BLaER1 (cell line): ENCODE measurements around the gene TM4SF20.
A peak's percentile ranks its signal among the peaks of the same experiment; 100 is the strongest.

Experiments used
- H3K27ac ChIP-seq: shearing (Covaris generic); formaldehyde crosslinking; 2 replicates; pipeline ENCODE4 v1.8.1; 2022
- H3K27me3 ChIP-seq: shearing (Covaris generic); formaldehyde crosslinking; 2 replicates; pipeline ENCODE4 v1.8.1; 2022
- H3K36me3 ChIP-seq: shearing (Covaris generic); formaldehyde crosslinking; 2 replicates; pipeline ENCODE4 v1.8.1; 2022
- H3K4me1 ChIP-seq: shearing (Covaris generic); formaldehyde crosslinking; 2 replicates; pipeline ENCODE4 v1.8.1; 2022
- H3K4me2 ChIP-seq: shearing (Covaris generic); formaldehyde crosslinking; 2 replicates; pipeline ENCODE4 v1.8.1; 2022
- H3K4me3 ChIP-seq: shearing (Covaris generic); formaldehyde crosslinking; 2 replicates; pipeline ENCODE4 v1.8.1; 2022
- H3K9ac ChIP-seq: shearing (Covaris generic); formaldehyde crosslinking; 2 replicates; pipeline ENCODE4 v1.8.1; 2022
- H3K9me3 ChIP-seq: shearing (Covaris generic); formaldehyde crosslinking; 2 replicates; pipeline ENCODE4 v1.8.1; 2022
- H4K20me1 ChIP-seq: shearing (Covaris generic); formaldehyde crosslinking; 2 replicates; pipeline ENCODE4 v1.8.1; 2022
- Cebpa-rat ChIP-seq: shearing (Covaris generic); IDR thresholded peaks from 2 replicates; pipeline ENCODE4 v1.8.1; 2022

TM4SF20 gene

GRCh38 chr2:227379095-227379494 is at the start of gene TM4SF20:
TSS of gene TM4SF20 (minus strand) at chr2:227379306. CDS start at chr2:227379268, 38 bp downstream.
- Histone ChIP-seq H3K27ac (no peak within 1 kb of the TSS), H3K9ac (no peak within 1 kb of the TSS), H3K9me3 (no peaks in the 10 kb centered on the region), H4K20me1 (no peaks in the 10 kb centered on the region), H3K27me3 (no peaks in the 10 kb centered on the region), H3K4me2 (no peak within 1 kb of the TSS), H3K4me1 (peaks cover 6% of the 10 kb centered on the region), H3K36me3 (no peaks in the 10 kb centered on the region), H3K4me3 (no peak within 1 kb of the TSS)
- TF ChIP-seq Cebpa-rat, result no peak

GRCh38 chr2:227428731-227429285 is 49.7 kb upstream of the TM4SF20 start:
- H3K27me3 ChIP-seq, result no peaks in the 10 kb centered on the region
- H3K4me1 ChIP-seq, result no peaks in the 10 kb centered on the region
- H3K9ac ChIP-seq, result no peak overlapping the region
- no peaks in the 10 kb centered on the region for H4K20me1 ChIP-seq
- H3K36me3 ChIP-seq, result no peaks in the 10 kb centered on the region
- H3K4me2 ChIP-seq, result no peak overlapping the region
- peaks cover 24% of the 10 kb centered on the region for H3K9me3 ChIP-seq
- no peak overlapping the region for H3K4me3 ChIP-seq
- no peak for TF ChIP-seq Cebpa-rat
- H3K27ac ChIP-seq, result no peak overlapping the region

- no peak overlapping the region for H3K27ac ChIP-seq
- H4K20me1 ChIP-seq, result no peaks in the 10 kb centered on the region
- no peak overlapping the region for H3K4me2 ChIP-seq
- no peak for TF ChIP-seq Cebpa-rat
- no peak overlapping the region for H3K4me3 ChIP-seq
- no peaks in the 10 kb centered on the region for H3K27me3 ChIP-seq
- no peaks in the 10 kb centered on the region for H3K36me3 ChIP-seq
- H3K9me3 ChIP-seq, result no peaks in the 10 kb centered on the region
- H3K4me1 ChIP-seq, result no peaks in the 10 kb centered on the region
- no peak overlapping the region for H3K9ac ChIP-seq
Measured at GRCh38 chr2:227423656-227424499, 44.8 kb upstream of the TM4SF20 start.

GRCh38 chr2:227420087-227421052 is 41.3 kb upstream of the TM4SF20 start:
- no peak overlapping the region for H3K27ac ChIP-seq
- no peaks in the 10 kb centered on the region for H3K27me3 ChIP-seq
- H3K9me3 ChIP-seq, result no peaks in the 10 kb centered on the region
- no peak overlapping the region for H3K4me3 ChIP-seq
- H3K9ac ChIP-seq, result no peak overlapping the region
- no peaks in the 10 kb centered on the region for H3K36me3 ChIP-seq
- TF ChIP-seq Cebpa-rat, result no peak
- no peak overlapping the region for H3K4me2 ChIP-seq
- no peaks in the 10 kb centered on the region for H4K20me1 ChIP-seq
- H3K4me1 ChIP-seq, result peaks cover 15% of the 10 kb centered on the region

GRCh38 chr2:227416701-227417100 is 37.6 kb upstream of the TM4SF20 start:
- Histone ChIP-seq H3K4me2 (peak overlapping the region; percentile 45), H3K4me1 (peaks cover 19% of the 10 kb centered on the region), H4K20me1 (no peaks in the 10 kb centered on the region), H3K4me3 (no peak overlapping the region), H3K9me3 (no peaks in the 10 kb centered on the region), H3K27me3 (no peaks in the 10 kb centered on the region), H3K36me3 (no peaks in the 10 kb centered on the region), H3K9ac (no peak overlapping the region), H3K27ac (no peak overlapping the region)
- TF ChIP-seq Cebpa-rat, result no peak

- Histone ChIP-seq H4K20me1 (no peaks in the 10 kb centered on the region), H3K4me3 (no peak overlapping the region), H3K9me3 (no peaks in the 10 kb centered on the region), H3K4me1 (peaks cover 19% of the 10 kb centered on the region), H3K9ac (no peak overlapping the region), H3K27me3 (no peaks in the 10 kb centered on the region), H3K36me3 (no peaks in the 10 kb centered on the region), H3K27ac (no peak overlapping the region), H3K4me2 (peak overlapping the region; percentile 45)
- no peak for TF ChIP-seq Cebpa-rat
Measured at GRCh38 chr2:227415538-227416424, 36.7 kb upstream of the TM4SF20 start.

GRCh38 chr2:227414846-227415245 is 35.7 kb upstream of the TM4SF20 start:
- Histone ChIP-seq H3K9ac (no peak overlapping the region), H3K27ac (no peak overlapping the region), H3K4me1 (peaks cover 19% of the 10 kb centered on the region), H4K20me1 (no peaks in the 10 kb centered on the region), H3K4me3 (no peak overlapping the region), H3K36me3 (no peaks in the 10 kb centered on the region), H3K9me3 (no peaks in the 10 kb centered on the region), H3K4me2 (no peak overlapping the region), H3K27me3 (no peaks in the 10 kb centered on the region)
- TF ChIP-seq Cebpa-rat, result no peak

- TF ChIP-seq Cebpa-rat, result no peak
- Histone ChIP-seq H3K27ac (no peak overlapping the region), H3K9me3 (no peaks in the 10 kb centered on the region), H3K4me3 (no peak overlapping the region), H3K4me1 (peaks cover 19% of the 10 kb centered on the region), H3K27me3 (no peaks in the 10 kb centered on the region), H3K36me3 (no peaks in the 10 kb centered on the region), H3K4me2 (no peak overlapping the region), H4K20me1 (no peaks in the 10 kb centered on the region), H3K9ac (no peak overlapping the region)
Measured at GRCh38 chr2:227413371-227413770, 34.3 kb upstream of the TM4SF20 start.

- TF ChIP-seq Cebpa-rat, result no peak
- H3K9me3 ChIP-seq, result no peaks in the 10 kb centered on the region
- no peak overlapping the region for H3K9ac ChIP-seq
- peaks cover 19% of the 10 kb centered on the region for H3K4me1 ChIP-seq
- no peak overlapping the region for H3K27ac ChIP-seq
- no peaks in the 10 kb centered on the region for H3K27me3 ChIP-seq
- H3K4me2 ChIP-seq, result no peak overlapping the region
- no peaks in the 10 kb centered on the region for H4K20me1 ChIP-seq
- no peak overlapping the region for H3K4me3 ChIP-seq
- no peaks in the 10 kb centered on the region for H3K36me3 ChIP-seq
Measured at GRCh38 chr2:227412877-227413276, 33.8 kb upstream of the TM4SF20 start.
